Activated CD4-positive, alpha-beta T cell treated with anti-CD3 and anti-CD28 coated beads, Interleukin-2, amount 10 ng/mL, durations not matched to agents 24 days and 14 days (primary cell): ENCODE results near the gene INPP5A. TPM values are rescaled to one million over a fixed set of nuclear protein-coding genes. Genes with fewer than 3 reads are reported as not detected.
"Not testable (repeated sequence)": the region's sequence is repeated elsewhere in the genome, so short reads cannot be mapped to it uniquely, and the experiment has no call there.

Experiments
- DNase-seq: peaks from one replicate; pipeline ENCODE4 v3.0.0; 2022
- H3K27ac Mint-ChIP-seq: one replicate; pipeline ENCODE4 v1.8.0; 2022; ENCODE audit warnings: mild to moderate bottlenecking, mixed read lengths
- H3K27me3 Mint-ChIP-seq: one replicate; pipeline ENCODE4 v1.8.0; 2022; ENCODE audit warnings: mixed read lengths
- H3K36me3 Mint-ChIP-seq: one replicate; pipeline ENCODE4 v1.8.0; 2022; ENCODE audit warnings: low read depth, mild to moderate bottlenecking, mixed read lengths
- H3K4me1 Mint-ChIP-seq: one replicate; pipeline ENCODE4 v1.8.0; 2021; ENCODE audit warnings: mixed read lengths
- H3K4me3 Mint-ChIP-seq: one replicate; pipeline ENCODE4 v1.8.0; 2022; ENCODE audit warnings: mild to moderate bottlenecking, moderate library complexity, mixed read lengths
- H3K9me3 Mint-ChIP-seq: one replicate; pipeline ENCODE4 v1.8.0; 2021; ENCODE audit warnings: mixed read lengths
- intact Hi-C: fragments of 100-400 bp; cut with micrococcal nuclease; formaldehyde crosslinking; loops from one replicate; pipeline ENCODE4 v1.15.1; 2023
- total RNA-seq: library from RNA; stranded (reverse); gene quantifications from 2 replicates; pipeline ENCODE4 v1.2.3, GENCODE V29; 2022

INPP5A gene
- total RNA-seq, 1 donor from 2014 or later = 10.3 TPM

GRCh38 chr10:132743196-132743924, 205.8 kb downstream of the INPP5A start:
- H3K4me1 Mint-ChIP-seq, H3K27ac Mint-ChIP-seq, H3K36me3 Mint-ChIP-seq, H3K27me3 Mint-ChIP-seq, H3K9me3 Mint-ChIP-seq, DNase-seq, H3K4me3 Mint-ChIP-seq, intact Hi-C loops: not testable (repeated sequence)

GRCh38 chr10:132743925-132744490, 206.4 kb downstream of the INPP5A start:
- no peak overlapping the region for H3K4me3 Mint-ChIP-seq
- no peaks in the 10 kb centered on the region for H3K36me3 Mint-ChIP-seq
- no peaks in the 10 kb centered on the region for H3K9me3 Mint-ChIP-seq
- DNase-seq = no peak
- intact Hi-C loops = no loop called here
- H3K27me3 Mint-ChIP-seq = no peaks in the 10 kb centered on the region
- no peak overlapping the region for H3K27ac Mint-ChIP-seq
- H3K4me1 Mint-ChIP-seq = no peaks in the 10 kb centered on the region

- Mint-ChIP-seq H3K27ac (no peak overlapping the region), H3K36me3 (no peaks in the 10 kb centered on the region), H3K9me3 (no peaks in the 10 kb centered on the region), H3K27me3 (no peaks in the 10 kb centered on the region), H3K4me3 (no peak overlapping the region), H3K4me1 (no peaks in the 10 kb centered on the region)
- DNase-seq = no peak
- intact Hi-C loops = no loop called here
These were observed 207.3 kb downstream of the INPP5A start for GRCh38 chr10:132744839-132745238.

GRCh38 chr10:132745511-132745910, 207.9 kb downstream of the INPP5A start:
- no peak overlapping the region for H3K4me3 Mint-ChIP-seq
- no peak for DNase-seq
- H3K4me1 Mint-ChIP-seq = no peaks in the 10 kb centered on the region
- H3K27ac Mint-ChIP-seq = no peak overlapping the region
- H3K27me3 Mint-ChIP-seq = no peaks in the 10 kb centered on the region
- H3K36me3 Mint-ChIP-seq = no peaks in the 10 kb centered on the region
- H3K9me3 Mint-ChIP-seq = no peaks in the 10 kb centered on the region
- intact Hi-C loops = no loop called here

GRCh38 chr10:132745971-132746370, 208.4 kb downstream of the INPP5A start:
- Mint-ChIP-seq H3K36me3 (no peaks in the 10 kb centered on the region), H3K27ac (no peak overlapping the region), H3K4me3 (no peak overlapping the region)

GRCh38 chr10:132746386-132746785, 208.8 kb downstream of the INPP5A start:
- H3K4me1 Mint-ChIP-seq = no peaks in the 10 kb centered on the region
- intact Hi-C loops = no loop called here
- no peak overlapping the region for H3K4me3 Mint-ChIP-seq
- no peaks in the 10 kb centered on the region for H3K36me3 Mint-ChIP-seq
- no peaks in the 10 kb centered on the region for H3K27me3 Mint-ChIP-seq
- no peaks in the 10 kb centered on the region for H3K9me3 Mint-ChIP-seq
- DNase-seq = no peak
- no peak overlapping the region for H3K27ac Mint-ChIP-seq

More at GRCh38 chr10:132745971-132746370, 208.4 kb downstream of the INPP5A start:
- Mint-ChIP-seq H3K9me3 (no peaks in the 10 kb centered on the region), H3K4me1 (no peaks in the 10 kb centered on the region), H3K27me3 (no peaks in the 10 kb centered on the region)
- intact Hi-C loops = no loop called here
- DNase-seq = no peak

GRCh38 chr10:132746801-132747625, 209.4 kb downstream of the INPP5A start:
- intact Hi-C loops = no loop called here
- Mint-ChIP-seq H3K27me3 (no peaks in the 10 kb centered on the region), H3K36me3 (peaks cover under 1% of the 10 kb centered on the region), H3K9me3 (no peaks in the 10 kb centered on the region), H3K27ac (no peak overlapping the region), H3K4me3 (no peak overlapping the region), H3K4me1 (no peaks in the 10 kb centered on the region)
- no peak for DNase-seq

- Mint-ChIP-seq H3K9me3 (no peaks in the 10 kb centered on the region), H3K4me3 (no peak overlapping the region), H3K27me3 (no peaks in the 10 kb centered on the region), H3K36me3 (peaks cover 2% of the 10 kb centered on the region), H3K4me1 (no peaks in the 10 kb centered on the region), H3K27ac (no peak overlapping the region)
- DNase-seq = no peak
- intact Hi-C loops = no loop called here
These were observed 210.5 kb downstream of the INPP5A start for GRCh38 chr10:132748135-132748534.

GRCh38 chr10:132748545-132749370, 211.2 kb downstream of the INPP5A start:
- Mint-ChIP-seq H3K4me3 (no peak overlapping the region), H3K27ac (no peak overlapping the region), H3K9me3 (no peaks in the 10 kb centered on the region), H3K27me3 (no peaks in the 10 kb centered on the region), H3K36me3 (peaks cover 4% of the 10 kb centered on the region), H3K4me1 (no peaks in the 10 kb centered on the region)
- intact Hi-C loops = no loop called here
- DNase-seq = no peak

GRCh38 chr10:132749371-132749795, 211.8 kb downstream of the INPP5A start:
- no peak for DNase-seq
- intact Hi-C loops = no loop called here
- Mint-ChIP-seq H3K4me3 (no peak overlapping the region), H3K27ac (no peak overlapping the region), H3K4me1 (no peaks in the 10 kb centered on the region), H3K27me3 (no peaks in the 10 kb centered on the region), H3K36me3 (peaks cover 6% of the 10 kb centered on the region), H3K9me3 (no peaks in the 10 kb centered on the region)

- Mint-ChIP-seq H3K9me3 (peaks cover 5% of the 10 kb centered on the region), H3K27ac (no peak overlapping the region), H3K4me1 (no peaks in the 10 kb centered on the region), H3K4me3 (no peak overlapping the region), H3K27me3 (no peaks in the 10 kb centered on the region), H3K36me3 (peaks cover 17% of the 10 kb centered on the region)
- intact Hi-C loops = no loop called here
- no peak for DNase-seq
These were observed 213.3 kb downstream of the INPP5A start for GRCh38 chr10:132750936-132751335.

- DNase-seq = no peak
- Mint-ChIP-seq H3K36me3 (peaks cover 22% of the 10 kb centered on the region), H3K27me3 (no peaks in the 10 kb centered on the region), H3K9me3 (peaks cover 5% of the 10 kb centered on the region), H3K27ac (no peak overlapping the region), H3K4me1 (no peaks in the 10 kb centered on the region), H3K4me3 (no peak overlapping the region)
- intact Hi-C loops = no loop called here
These were observed 214.8 kb downstream of the INPP5A start for GRCh38 chr10:132752378-132752777.

GRCh38 chr10:132752961-132753360, 215.4 kb downstream of the INPP5A start:
- peaks cover 5% of the 10 kb centered on the region for H3K9me3 Mint-ChIP-seq
- peaks cover 22% of the 10 kb centered on the region for H3K36me3 Mint-ChIP-seq
- H3K27me3 Mint-ChIP-seq = no peaks in the 10 kb centered on the region
- no peak overlapping the region for H3K4me3 Mint-ChIP-seq
- H3K4me1 Mint-ChIP-seq = no peaks in the 10 kb centered on the region
- DNase-seq = no peak
- H3K27ac Mint-ChIP-seq = no peak overlapping the region
- intact Hi-C loops = no loop called here
